HG03060 (cell line): ENCODE results near the gene ESYT2.

Experiments used
- ATAC-seq: cut with Tn5 transposase; IDR thresholded peaks from one replicate; pipeline ENCODE4 v1.9.1; 2021; ENCODE audit warnings: low read depth, moderate number of reproducible peaks; ENCODE audit not compliant: unreplicated experiment

The ESYT2 gene

DNA sequence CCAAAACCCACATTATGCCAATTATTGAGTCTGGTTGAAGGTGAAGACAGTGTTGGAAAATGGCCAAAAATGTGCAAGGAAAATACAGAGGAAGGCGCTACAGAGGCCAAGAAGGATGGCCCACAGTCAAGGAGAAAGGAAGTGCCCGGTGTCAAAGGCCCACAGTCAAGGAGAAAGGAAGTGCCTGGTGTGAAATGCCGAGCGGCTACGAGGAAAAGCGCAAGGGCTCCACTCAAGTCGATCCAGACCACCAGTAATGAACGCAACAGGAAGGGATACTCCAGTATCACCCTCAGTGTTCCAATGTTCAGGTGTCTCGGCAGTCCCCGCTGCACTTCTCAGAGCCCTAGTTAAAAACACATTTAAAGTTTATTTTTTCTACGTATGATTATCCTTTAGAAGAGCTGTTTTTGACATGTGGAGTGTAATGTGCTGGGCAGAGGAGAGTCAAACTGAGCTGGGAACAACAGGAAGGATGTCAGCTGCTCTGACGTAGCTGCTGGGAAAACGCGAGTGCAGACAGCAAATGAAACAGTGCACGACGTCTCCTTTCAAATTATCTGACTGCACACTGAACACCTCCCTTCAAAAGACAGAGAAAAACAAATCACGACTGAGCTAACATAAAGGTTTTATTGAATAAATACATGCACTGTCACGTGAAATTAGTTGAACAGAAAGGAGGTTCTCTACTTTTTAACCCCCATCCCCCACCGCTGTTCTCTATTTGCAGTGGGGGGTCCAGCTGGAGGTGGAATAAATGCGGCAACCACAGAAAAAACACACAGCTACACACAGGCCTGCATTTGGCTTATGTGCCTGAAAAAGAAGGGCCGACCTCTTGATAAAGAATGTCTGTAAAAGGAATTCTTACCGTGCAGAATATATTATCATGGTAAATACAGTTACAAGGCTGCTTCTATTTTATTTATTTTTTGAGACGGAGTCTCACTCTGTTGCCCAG is 98.6 kb downstream of the ESYT2 start:
- ATAC-seq = no peak

- ATAC-seq = no peak
These were observed 99.5 kb downstream of the ESYT2 start for GRCh38 chr7:158729646-158730382.

GRCh38 chr7:158728911-158729645 is 100.2 kb downstream of the ESYT2 start:
- no peak for ATAC-seq

GRCh38 chr7:158727690-158728089 is 101.6 kb downstream of the ESYT2 start:
- no peak for ATAC-seq

GRCh38 chr7:158726277-158726807 is 103.0 kb downstream of the ESYT2 start:
- ATAC-seq = no peak

- no peak for ATAC-seq
These were observed 103.9 kb downstream of the ESYT2 start for GRCh38 chr7:158725506-158725800.

DNA sequence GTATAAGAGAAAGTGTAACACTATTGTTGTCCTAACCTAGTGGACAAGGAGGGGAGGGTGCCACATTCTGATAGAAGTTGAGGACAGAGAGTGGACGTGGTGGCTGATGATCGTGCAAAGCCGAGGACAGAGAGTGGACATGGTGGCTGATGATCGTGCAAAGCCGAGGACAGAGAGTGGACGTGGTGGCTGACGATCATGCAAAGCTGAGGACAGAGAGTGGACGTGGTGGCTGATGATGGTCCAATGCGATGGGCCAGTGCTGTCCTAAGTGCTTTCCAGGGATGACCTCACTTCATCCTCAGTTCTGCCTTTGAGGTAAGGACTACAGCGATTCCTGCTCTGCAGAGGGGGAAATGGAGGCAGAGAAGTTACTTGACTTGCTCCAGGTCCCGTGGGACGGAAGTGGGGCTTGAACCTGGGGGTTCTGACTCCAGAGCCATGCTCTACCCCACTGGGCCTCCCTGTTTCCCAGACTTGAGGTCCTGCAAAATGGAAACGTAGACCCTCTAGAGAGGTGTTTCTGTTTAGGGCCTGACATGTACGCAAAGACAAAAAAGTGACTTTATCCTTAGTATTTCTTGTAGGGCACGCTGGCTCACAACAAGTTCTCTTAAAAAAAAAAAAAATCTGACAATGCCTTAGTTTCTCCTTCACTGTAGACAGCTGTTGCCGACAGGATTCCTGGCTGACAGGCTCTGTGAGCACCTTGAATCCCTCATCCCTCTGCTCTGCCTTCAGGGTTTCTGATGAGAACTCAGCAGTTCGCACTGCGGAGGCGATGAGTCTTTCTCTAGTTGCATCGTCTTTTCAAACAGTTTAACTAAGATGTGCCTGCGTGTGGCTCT is 104.4 kb downstream of the ESYT2 start:
- no peak for ATAC-seq

DNA sequence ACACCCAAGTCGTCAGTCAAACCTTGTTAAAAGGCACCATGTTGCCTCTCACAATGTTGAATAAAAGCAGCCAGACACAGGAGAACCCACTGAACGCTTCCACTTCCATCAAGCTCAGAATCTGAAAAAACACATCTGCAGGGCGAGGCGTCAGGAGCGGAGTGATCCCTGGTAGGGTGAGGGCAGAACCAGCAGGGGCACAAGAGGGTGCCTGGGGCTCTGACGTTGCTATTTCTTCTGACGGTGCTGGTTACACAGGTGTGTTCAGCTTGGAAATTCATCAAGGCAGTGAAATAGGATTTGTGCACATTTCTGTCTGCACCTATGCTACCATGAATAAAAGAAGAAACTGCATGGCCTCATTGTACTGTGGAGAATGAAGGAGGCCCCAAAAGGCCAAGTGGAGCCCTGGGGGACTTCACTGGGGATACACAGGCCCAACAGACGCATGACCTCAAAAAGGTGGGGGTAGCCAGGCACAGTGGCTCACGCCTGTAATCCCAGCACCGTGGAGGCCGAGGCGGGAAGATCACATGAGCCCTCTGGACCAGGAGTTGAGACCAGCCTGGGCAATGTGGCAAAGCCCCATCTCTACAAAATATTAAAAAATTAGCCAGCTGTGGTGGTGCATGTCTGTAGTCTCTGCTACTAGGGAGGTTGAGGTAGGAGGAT is 105.5 kb downstream of the ESYT2 start:
- no peak for ATAC-seq

DNA sequence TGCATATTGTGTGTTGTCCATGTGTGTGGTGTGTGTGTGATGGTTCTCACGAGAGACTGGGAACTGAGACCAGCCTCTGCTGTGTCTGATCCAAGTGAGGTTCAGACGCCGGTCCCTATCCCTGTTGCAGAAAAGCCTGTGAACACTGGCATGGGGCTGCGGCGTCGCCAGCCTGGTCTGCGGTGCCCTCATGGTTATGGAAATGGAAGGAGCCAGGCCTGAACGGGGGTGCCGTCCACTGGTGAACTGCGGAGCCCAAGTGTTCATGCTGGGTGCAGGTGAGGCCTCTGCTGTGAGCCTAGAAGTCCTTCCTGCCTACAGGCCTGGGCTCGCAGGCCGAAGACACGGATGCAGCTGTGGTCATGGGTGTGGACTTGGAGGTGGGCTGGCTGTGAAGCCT is 106.0 kb downstream of the ESYT2 start:
- ATAC-seq = no peak

GRCh38 chr7:158722574-158723237 is 106.6 kb downstream of the ESYT2 start:
- no peak for ATAC-seq

- no peak for ATAC-seq
These were observed 109.2 kb downstream of the ESYT2 start for GRCh38 chr7:158720112-158720511.

DNA sequence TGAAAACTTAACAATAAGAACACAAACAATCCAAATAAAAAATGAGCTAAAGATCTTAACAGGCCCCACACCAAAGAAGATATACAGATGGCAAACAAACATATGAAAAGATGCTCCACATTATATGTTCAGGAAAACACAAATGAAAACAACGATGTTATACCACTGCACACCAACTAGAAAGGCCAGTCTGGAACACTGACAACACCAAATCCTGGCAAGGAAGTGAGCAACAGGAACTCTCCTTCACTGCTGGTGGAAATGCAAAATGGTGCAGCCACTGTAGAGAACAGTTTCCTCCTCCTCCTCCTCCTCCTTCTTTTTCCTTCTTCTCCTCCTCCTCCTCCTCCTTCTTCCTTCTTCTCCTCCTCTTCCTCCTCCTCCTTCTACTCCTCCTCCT is 112.5 kb downstream of the ESYT2 start:
- no peak for ATAC-seq

- ATAC-seq = no peak
These were observed 118.6 kb downstream of the ESYT2 start for GRCh38 chr7:158710651-158711102.

- no peak for ATAC-seq
These were observed 121.7 kb downstream of the ESYT2 start for GRCh38 chr7:158707610-158708009.

DNA sequence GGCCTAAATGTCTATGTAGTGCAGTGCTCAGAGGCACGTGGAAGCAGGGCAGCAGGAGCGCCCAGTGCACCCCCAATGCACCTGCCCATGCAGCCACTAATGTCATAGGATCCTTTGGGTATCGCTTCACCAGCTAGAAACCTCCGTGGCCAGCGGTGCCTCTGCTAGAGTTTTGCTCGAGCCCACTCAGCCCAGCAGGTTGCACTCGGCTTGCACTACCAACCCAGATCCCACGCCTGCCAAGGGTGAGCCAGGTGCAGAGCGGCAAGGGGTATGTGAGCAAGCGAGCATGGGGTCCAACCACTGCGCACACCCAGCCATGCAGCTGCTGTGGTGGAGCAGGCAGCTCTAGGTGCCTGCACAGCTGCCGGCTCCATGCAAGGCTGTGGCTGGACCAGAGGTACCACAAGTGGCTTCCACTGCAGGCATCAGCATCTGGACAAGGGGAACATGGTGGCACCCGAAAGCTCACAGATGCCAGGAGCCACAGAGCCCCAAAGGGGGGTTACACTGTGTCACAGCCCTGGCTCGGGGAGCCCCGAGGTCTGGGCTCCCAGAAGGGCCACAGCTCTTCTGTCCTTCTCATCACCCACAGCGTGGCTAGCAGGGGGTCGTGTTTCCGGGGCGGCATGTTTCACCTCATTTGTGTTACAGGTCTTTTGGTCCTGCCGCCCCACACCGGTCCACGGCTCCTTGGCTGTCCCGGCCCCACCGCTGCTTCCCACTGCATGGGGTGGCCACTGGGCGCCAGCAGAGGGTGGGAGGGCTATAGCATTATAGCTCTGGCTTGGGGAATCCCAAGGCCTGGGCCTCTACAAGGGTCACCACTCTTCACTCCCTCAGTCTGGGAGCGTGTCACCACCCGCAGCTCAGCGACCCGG is 122.4 kb downstream of the ESYT2 start:
- no peak for ATAC-seq

GRCh38 chr7:158706273-158706704 is 123.0 kb downstream of the ESYT2 start:
- no peak for ATAC-seq

DNA sequence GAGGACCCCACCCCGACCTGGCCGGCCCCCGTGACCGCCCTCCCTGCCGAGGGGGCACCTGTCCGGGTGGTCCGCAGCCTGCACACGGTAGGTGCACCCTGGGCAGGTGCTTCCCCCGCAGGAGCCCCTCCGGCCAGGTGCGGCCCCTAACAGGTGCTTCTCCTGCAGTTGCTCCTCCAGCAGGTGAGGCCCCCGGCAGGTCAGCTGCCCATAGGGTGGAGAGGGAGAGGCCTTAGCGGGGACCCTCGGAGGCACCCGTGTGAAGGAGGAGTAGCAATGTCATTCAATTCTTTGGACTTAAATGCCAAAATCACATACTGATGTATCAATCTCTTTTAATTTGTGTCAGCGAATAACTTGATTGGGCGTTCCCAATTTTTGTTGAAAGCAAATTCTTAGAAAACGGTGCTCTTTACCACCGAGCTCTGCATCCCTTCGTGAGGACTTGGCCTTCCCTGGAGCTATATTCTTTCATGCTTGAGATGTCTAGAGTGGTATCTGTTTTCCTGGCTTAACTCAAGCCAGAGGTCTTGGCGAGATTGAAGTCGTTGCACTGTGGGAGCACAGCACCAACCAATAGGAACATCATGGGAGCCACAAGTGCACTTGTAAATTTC is 124.0 kb downstream of the ESYT2 start:
- ATAC-seq = peak; percentile 7
